ENCODE measurements around the gene IFT122. TPM values are rescaled to one million over a fixed set of nuclear protein-coding genes. Genes with fewer than 3 reads are reported as not detected.
"Not testable (repeated sequence)": the region's sequence is repeated elsewhere in the genome, so short reads cannot be mapped to it uniquely, and the experiment has no call there.

Gene IFT122
- 10 to 100 TPM; 20.2 to 43.4 TPM for total RNA-seq
- long read RNA-seq, transcript IFT122-204 (27 exons, 3,569 nt): minor isoform, 9 of 73 reads
- long read RNA-seq, transcript IFT122-202 (29 exons, 3,841 nt): major isoform, 23 of 73 reads
- long read RNA-seq, partial matches to known transcripts: 3 of 73 reads
- long read RNA-seq, other reads (novel, unspliced or antisense): 38 of 73 reads

- DNase-seq (peak; percentile 98), ATAC-seq (peak; percentile 94 to 96)
- intact Hi-C loops (cut with DNase I): loop anchor here in 1 of 2 donors (10.0 kb wide), 1 partner anchor 55 kb away; no protein-coding TSS in a partner anchor
These were observed at the start of gene IFT122, which contains the start of gene MBD4 for GRCh38 chr3:129439817-129440617. Gene IFT122 (plus strand): TSS chr3:129440224. CDS start chr3:129440331, 107 bp downstream. Gene MBD4 (minus strand): TSS chr3:129439948. CDS start chr3:129439833, 115 bp downstream.

GRCh38 chr3:129391583-129391982 lies 48.4 kb upstream of the IFT122 start:
- DNase-seq; ATAC-seq; intact Hi-C loops (cut with DNase I): not testable (repeated sequence)

- intact Hi-C loops (cut with DNase I); DNase-seq; ATAC-seq: not testable (repeated sequence)
These were observed 47.7 kb upstream of the IFT122 start for GRCh38 chr3:129392106-129392887.

- intact Hi-C loops (cut with DNase I): no loop called here
- DNase-seq (no peak), ATAC-seq (no peak)
These were observed 46.8 kb upstream of the IFT122 start for GRCh38 chr3:129393271-129393670.

- intact Hi-C loops (cut with DNase I): not testable (repeated sequence)
These were observed 46.1 kb upstream of the IFT122 start for GRCh38 chr3:129393760-129394564.

GRCh38 chr3:129398803-129399144 lies 41.2 kb upstream of the IFT122 start:
- intact Hi-C loops (cut with DNase I): no loop called here
- peak; percentile 23 to 27 for ATAC-seq
- DNase-seq: no peak

More at GRCh38 chr3:129393760-129394564, 46.1 kb upstream of the IFT122 start:
- DNase-seq, ATAC-seq: not testable (repeated sequence)

- intact Hi-C loops (cut with DNase I): no loop called here
- ATAC-seq (peak; percentile 91 to 92), DNase-seq (peak; percentile 82)
These were observed 40.7 kb upstream of the IFT122 start for GRCh38 chr3:129399145-129399894.

- DNase-seq (no peak), ATAC-seq (peak; percentile 7 to 17)
- intact Hi-C loops (cut with DNase I): no loop called here
These were observed 40.1 kb upstream of the IFT122 start for GRCh38 chr3:129399895-129400357.

GRCh38 chr3:129402210-129402609 lies 37.8 kb upstream of the IFT122 start:
- intact Hi-C loops (cut with DNase I): no loop called here

GRCh38 chr3:129402616-129403015 lies 37.4 kb upstream of the IFT122 start:
- ATAC-seq (no peak), DNase-seq (no peak)
- intact Hi-C loops (cut with DNase I): no loop called here

More at GRCh38 chr3:129402210-129402609, 37.8 kb upstream of the IFT122 start:
- ATAC-seq (no peak), DNase-seq (no peak)

- no peak for ATAC-seq
- DNase-seq: no peak
- intact Hi-C loops (cut with DNase I): no loop called here
These were observed 36.6 kb upstream of the IFT122 start for GRCh38 chr3:129403450-129403849.

- DNase-seq (no peak), ATAC-seq (no peak)
- intact Hi-C loops (cut with DNase I): no loop called here
These were observed 35.9 kb upstream of the IFT122 start for GRCh38 chr3:129404130-129404529.

- ATAC-seq (no peak), DNase-seq (no peak)
- intact Hi-C loops (cut with DNase I): no loop called here
These were observed 35.4 kb upstream of the IFT122 start for GRCh38 chr3:129404610-129405009.

GRCh38 chr3:129409541-129409940 lies 30.5 kb upstream of the IFT122 start:
- intact Hi-C loops (cut with DNase I): no loop called here
- ATAC-seq: no peak

GRCh38 chr3:129410971-129411370 lies 29.1 kb upstream of the IFT122 start:
- intact Hi-C loops (cut with DNase I): no loop called here
- ATAC-seq: no peak

More at GRCh38 chr3:129409541-129409940, 30.5 kb upstream of the IFT122 start:
- DNase-seq: no peak

GRCh38 chr3:129412542-129413198 lies 27.4 kb upstream of the IFT122 start:
- intact Hi-C loops (cut with DNase I): no loop called here
- DNase-seq (no peak), ATAC-seq (no peak)

More at GRCh38 chr3:129410971-129411370, 29.1 kb upstream of the IFT122 start:
- DNase-seq: no peak

- intact Hi-C loops (cut with DNase I); ATAC-seq; DNase-seq: not testable (repeated sequence)
These were observed 26.8 kb upstream of the IFT122 start for GRCh38 chr3:129413238-129413637.
